Neutrophil (primary cell): ENCODE measurements around the gene FABP6.

Source experiments
- H3K27ac ChIP-seq: fragments of 200-600 bp; sonication (generic); 2 replicates; pipeline ENCODE4 v1.5.1; 2016; ENCODE audit warnings: mild to moderate bottlenecking, moderate library complexity
- H3K27me3 ChIP-seq: fragments of 200-600 bp; sonication (generic); 2 replicates; pipeline ENCODE4 v1.6.0; 2016; ENCODE audit warnings: mild to moderate bottlenecking
- H3K36me3 ChIP-seq: fragments of 200-600 bp; sonication (generic); 2 replicates; pipeline ENCODE4 v1.5.1; 2017
- H3K4me1 ChIP-seq, 2 experiments: fragments of 200-600 bp in 1 of 2; sonication (generic) in 1 of 2; 1 replicate in 1 of 2; 2 replicates in 1 of 2; pipeline versions ENCODE4 v1.5.1 to v1.6.1; 2013 to 2016; ENCODE audit warnings: low read depth in 1 of 2, low read length in 1 of 2, mild to moderate bottlenecking in 1 of 2, moderate library complexity in 1 of 2; ENCODE audit not compliant: control insufficient read depth in 1 of 2, insufficient read depth in 1 of 2
- H3K4me3 ChIP-seq, 2 experiments: fragments of 200-600 bp in 1 of 2; sonication (generic) in 1 of 2; 1 replicate in 1 of 2; 2 replicates in 1 of 2; pipeline ENCODE4 v1.5.1; 2013 to 2016; ENCODE audit warnings: low read depth in 1 of 2, low read length in 1 of 2, mild to moderate bottlenecking in 1 of 2, moderate library complexity in 1 of 2
- H3K9me3 ChIP-seq: fragments of 200-600 bp; sonication (generic); 2 replicates; pipeline ENCODE4 v1.5.1; 2016
- CTCF ChIP-seq: fragments of 200-600 bp; sonication (generic); IDR thresholded peaks from 2 replicates; pipeline ENCODE4 v1.5.1; 2016; ENCODE audit warnings: antibody characterized with exemption

Gene FABP6

GRCh38 chr5:160266044-160266443 is 36.7 kb downstream of the FABP6 start:
- Histone ChIP-seq H3K9me3 (no peaks in the 10 kb centered on the region), H3K36me3 (no peaks in the 10 kb centered on the region), H3K27ac (no peak overlapping the region), H3K4me3 (no peak overlapping the region), H3K4me1 (peaks cover 47 to 53% of the 10 kb centered on the region in 2 experiments), H3K27me3 (peaks cover 26% of the 10 kb centered on the region)
- no peak for TF ChIP-seq CTCF

- H3K27me3 ChIP-seq, result peaks cover 18% of the 10 kb centered on the region
- H3K36me3 ChIP-seq, result no peaks in the 10 kb centered on the region
- peaks cover 52 to 58% of the 10 kb centered on the region in 2 experiments for H3K4me1 ChIP-seq
- no peak overlapping the region for H3K4me3 ChIP-seq
- TF ChIP-seq CTCF, result no peak
- H3K9me3 ChIP-seq, result no peaks in the 10 kb centered on the region
- peak overlapping the region; percentile 93 for H3K27ac ChIP-seq
These were observed 37.5 kb downstream of the FABP6 start for GRCh38 chr5:160266752-160267345.

GRCh38 chr5:160268121-160268520 is 38.8 kb downstream of the FABP6 start:
- Histone ChIP-seq H3K9me3 (no peaks in the 10 kb centered on the region), H3K27ac (peak overlapping the region; percentile 93), H3K4me1 (peaks cover 57 to 70% of the 10 kb centered on the region in 2 experiments), H3K4me3 (peak overlapping the region; percentile 50 to 54), H3K27me3 (peaks cover 5% of the 10 kb centered on the region), H3K36me3 (peaks cover 4% of the 10 kb centered on the region)
- TF ChIP-seq CTCF, result no peak

GRCh38 chr5:160269017-160269416 is 39.7 kb downstream of the FABP6 start:
- H3K36me3 ChIP-seq, result peaks cover 4% of the 10 kb centered on the region
- no peaks in the 10 kb centered on the region for H3K9me3 ChIP-seq
- TF ChIP-seq CTCF, result peak; percentile 23
- no peaks in the 10 kb centered on the region for H3K27me3 ChIP-seq
- H3K4me1 ChIP-seq, result peaks cover 57 to 76% of the 10 kb centered on the region in 2 experiments
- H3K4me3 ChIP-seq, result peak overlapping the region; percentile 50 to 54
- H3K27ac ChIP-seq, result peak overlapping the region; percentile 93

GRCh38 chr5:160270704-160271103 is 41.4 kb downstream of the FABP6 start:
- Histone ChIP-seq H3K4me3 (no peak overlapping the region), H3K9me3 (no peaks in the 10 kb centered on the region), H3K27ac (peak overlapping the region; percentile 93), H3K27me3 (no peaks in the 10 kb centered on the region), H3K36me3 (peaks cover 12% of the 10 kb centered on the region), H3K4me1 (peaks cover 57 to 83% of the 10 kb centered on the region in 2 experiments)
- no peak for TF ChIP-seq CTCF
